Thyroid gland (tissue), 4 donors: Measurements from ENCODE around the gene STAMBP.

ENCODE experiments used
- CTCF ChIP-seq, 6 experiments: fragments of 200-600 bp in 3 of 6; fragments of 450-650 bp in 3 of 6; sonication (generic) in 3 of 6; IDR thresholded peaks; one replicate each; pipeline ENCODE4 v1.5.1; 2016 to 2019; ENCODE audit warnings: antibody characterized with exemption in 6 of 6, mild to moderate bottlenecking in 2 of 6, inconsistent platforms in 1 of 6, moderate library complexity in 1 of 6
- POLR2A ChIP-seq, 2 donors: fragments of 450-650 bp; IDR thresholded peaks; one replicate each; pipeline ENCODE4 v1.6.1; 2017; ENCODE audit warnings: antibody characterized with exemption in 2 of 2, mild to moderate bottlenecking in 2 of 2, moderate library complexity in 1 of 2

- TF ChIP-seq POLR2A (IDR thresholded peaks at IDR 0.05) (no peak), CTCF (IDR thresholded peaks at IDR 0.05) (no peak)
These were observed 16.1 kb upstream of the STAMBP start for GRCh38 chr2:73812635-73813034.
